ENCODE measurements around the gene TSHR.

DNA sequence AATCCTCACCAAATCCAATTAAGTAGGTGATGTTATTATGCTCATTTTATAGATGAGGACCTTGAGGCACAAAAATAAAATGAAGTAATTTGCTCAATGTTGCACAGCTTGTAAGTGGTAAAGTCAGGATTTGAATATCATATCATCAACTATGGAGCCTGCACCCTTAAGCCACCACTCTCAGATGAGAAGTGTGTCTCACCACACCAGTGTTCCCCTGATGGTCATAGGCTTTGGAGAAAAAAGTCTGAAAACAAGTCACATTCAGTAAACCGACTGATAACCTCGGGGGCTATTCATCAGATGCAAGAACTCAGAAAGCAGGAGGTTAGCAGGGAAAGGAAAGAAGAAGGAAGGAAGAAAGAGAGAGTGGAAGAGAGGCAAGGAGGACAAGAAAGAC, 2.8 kb downstream of the TSHR start:
- TF ChIP-seq POLR2A (IDR thresholded peaks at IDR 0.05; ENCODE audit: low read depth, low read length): no peak
- TF ChIP-seq POLR2AphosphoS5 (IDR thresholded peaks at IDR 0.05; ENCODE audit: low read depth, low read length): no peak
